H1 (cell line): ENCODE measurements around the gene TLE2. TPM values are rescaled to one million over a fixed set of nuclear protein-coding genes. Genes with fewer than 3 reads are reported as not detected.

Source experiments
- CTCF ChIA-PET: fragments of 300-600 bp; sonication (Branson Sonifier 250); formaldehyde crosslinking; loops from one replicate; lab custom pipeline; 2021; ENCODE audit not compliant: partially characterized antibody; lab: Charles Lee
- POLR2A ChIA-PET: fragments of 300-600 bp; sonication (Branson Sonifier 250); formaldehyde crosslinking; loops from one replicate; lab custom pipeline; 2021; ENCODE audit warnings: inconsistent platforms; ENCODE audit not compliant: partially characterized antibody; lab: Charles Lee
- DNase-seq, 2 experiments: peaks; one replicate each; pipeline versions ENCODE4 v3.0.0 to v3.0.0-alpha.2; 2010 to 2022; ENCODE audit warnings: low spot score in 2 of 2, low read depth in 1 of 2, mixed read lengths in 1 of 2
- FAIRE-seq: peaks from 2 replicates; lab custom pipeline; 2011; peaks lifted over from hg19 to GRCh38; lab: Jason Lieb, UNC
- H2AFZ ChIP-seq: 2 replicates; pipeline ENCODE4 v1.8.1; 2012; ENCODE audit warnings: low read length, inconsistent platforms
- H2AK5ac ChIP-seq: 2 replicates; pipeline ENCODE4 v1.6.1; 2013; ENCODE audit warnings: low read depth, low read length
- H2BK120ac ChIP-seq: replicated peaks from 2 replicates; pipeline ENCODE3; 2013; ENCODE audit warnings: low read depth, low read length, inconsistent platforms
- H2BK12ac ChIP-seq: 2 replicates; pipeline ENCODE4 v1.6.1; 2013; ENCODE audit warnings: low read depth, low read length
- H2BK15ac ChIP-seq: 2 replicates; pipeline ENCODE4 v1.6.1; 2013; ENCODE audit warnings: low read length
- H2BK20ac ChIP-seq: 2 replicates; pipeline ENCODE4 v1.6.1; 2013; ENCODE audit warnings: low read length
- H2BK5ac ChIP-seq: 2 replicates; pipeline ENCODE4 v1.6.1; 2013; ENCODE audit warnings: low read depth, low read length
- H3K14ac ChIP-seq: 2 replicates; pipeline ENCODE4 v1.6.1; 2013; ENCODE audit warnings: inconsistent platforms; ENCODE audit not compliant: insufficient read length
- H3K18ac ChIP-seq: 2 replicates; pipeline ENCODE4 v1.6.1; 2013; ENCODE audit warnings: low read length; ENCODE audit errors: extremely low read depth
- H3K23ac ChIP-seq: 2 replicates; pipeline ENCODE4 v1.6.1; 2013; ENCODE audit warnings: inconsistent platforms; ENCODE audit not compliant: insufficient read length
- H3K23me2 ChIP-seq: 2 replicates; pipeline ENCODE4 v1.6.1; 2013; ENCODE audit warnings: low read depth, low read length
- H3K27ac ChIP-seq: 2 replicates; pipeline ENCODE4 v1.6.1; 2011; ENCODE audit warnings: low read depth, low read length, inconsistent platforms
- H3K27me3 ChIP-seq, 4 experiments: replicated peaks in 1 of 4; 1 replicate in 1 of 4; 2 replicates in 3 of 4; pipeline versions ENCODE4 v1.6.1 to v1.8.1; 2011 to 2013; ENCODE audit warnings: low read length in 3 of 4, mild to moderate bottlenecking in 3 of 4, inconsistent platforms in 2 of 4, mixed read lengths in 2 of 4, moderate library complexity in 1 of 4; ENCODE audit not compliant: control insufficient read depth in 3 of 4, insufficient read depth in 3 of 4; ENCODE audit errors: extremely low read depth in 1 of 4
- H3K36me3 ChIP-seq, 4 experiments: 2 replicates each; pipeline versions ENCODE4 v1.6.1 to v1.8.1; 2011 to 2013; ENCODE audit warnings: mild to moderate bottlenecking in 4 of 4, low read length in 3 of 4, moderate library complexity in 2 of 4, control low read depth in 1 of 4, inconsistent platforms in 1 of 4; ENCODE audit not compliant: insufficient read depth in 4 of 4, control insufficient read depth in 2 of 4
- H3K4ac ChIP-seq: replicated peaks from 2 replicates; pipeline ENCODE3; 2013; ENCODE audit warnings: low read length, low read depth, mixed read lengths, inconsistent platforms; ENCODE audit not compliant: insufficient read length
- H3K4me1 ChIP-seq, 4 experiments: replicated peaks in 1 of 4; 1 replicate in 1 of 4; 2 replicates in 3 of 4; pipeline versions ENCODE4 v1.6.1 to v1.8.1; 2011 to 2013; ENCODE audit warnings: low read length in 3 of 4, inconsistent platforms in 2 of 4, mixed read lengths in 1 of 4; ENCODE audit not compliant: insufficient read depth in 4 of 4, control insufficient read depth in 3 of 4
- H3K4me2 ChIP-seq, 2 experiments: 2 replicates each; pipeline versions ENCODE4 v1.6.1 to v1.8.1; 2011 to 2013; ENCODE audit warnings: low read depth in 2 of 2, low read length in 2 of 2, control low read depth in 1 of 2, inconsistent platforms in 1 of 2, mild to moderate bottlenecking in 1 of 2; ENCODE audit not compliant: insufficient read depth in 1 of 2
- H3K4me3 ChIP-seq, 4 experiments: fragments of 200-600, 300-600 bp in 1 of 4; sonication (generic), shearing (Covaris generic), sonication (Bioruptor Twin) in 1 of 4; 2 replicates each; pipeline versions ENCODE4 v1.5.1 to v1.8.1; 2011 to 2016; ENCODE audit warnings: low read length in 4 of 4, low read depth in 3 of 4, control low read depth in 2 of 4, inconsistent platforms in 2 of 4, mild to moderate bottlenecking in 2 of 4, mixed read lengths in 1 of 4, moderate library complexity in 1 of 4; ENCODE audit not compliant: insufficient read depth in 2 of 4; ENCODE audit errors: extremely low read depth in 1 of 4
- H3K56ac ChIP-seq: replicated peaks from 2 replicates; pipeline ENCODE3; 2013; ENCODE audit warnings: low read depth, mild to moderate bottlenecking, mixed read lengths, low read length, inconsistent platforms; ENCODE audit not compliant: insufficient read length
- H3K79me1 ChIP-seq: 2 replicates; pipeline ENCODE4 v1.6.1; 2013; ENCODE audit warnings: low read depth, low read length, control low read depth
- H3K79me2 ChIP-seq, 2 experiments: 2 replicates each; pipeline versions ENCODE4 v1.6.1 to v1.8.1; 2012 to 2013; ENCODE audit warnings: low read length in 2 of 2, mild to moderate bottlenecking in 2 of 2, inconsistent platforms in 1 of 2; ENCODE audit not compliant: insufficient read depth in 2 of 2, control insufficient read depth in 1 of 2
- H3K9ac ChIP-seq, 4 experiments: replicated peaks in 1 of 4; 1 replicate in 1 of 4; 2 replicates in 3 of 4; pipeline versions ENCODE4 v1.6.1 to v1.8.1; 2011 to 2013; ENCODE audit warnings: low read depth in 3 of 4, low read length in 3 of 4, control low read depth in 2 of 4, mild to moderate bottlenecking in 2 of 4, moderate library complexity in 2 of 4, inconsistent platforms in 1 of 4; ENCODE audit errors: extremely low read depth in 1 of 4
- H3K9me3 ChIP-seq, 2 experiments: 2 replicates each; pipeline versions ENCODE4 v1.6.1 to v1.8.1; 2012 to 2013; ENCODE audit warnings: mild to moderate bottlenecking in 2 of 2, moderate library complexity in 2 of 2, control low read depth in 1 of 2, inconsistent platforms in 1 of 2, low read depth in 1 of 2, low read length in 1 of 2, mixed read lengths in 1 of 2; ENCODE audit not compliant: insufficient read depth in 2 of 2
- H4K20me1 ChIP-seq, 2 experiments: replicated peaks in 1 of 2; 2 replicates each; pipeline versions ENCODE3 to v1.8.1; 2011 to 2013; ENCODE audit warnings: inconsistent platforms in 2 of 2, low read length in 2 of 2, mild to moderate bottlenecking in 1 of 2; ENCODE audit not compliant: insufficient read depth in 2 of 2, control insufficient read depth in 1 of 2
- H4K5ac ChIP-seq: 2 replicates; pipeline ENCODE4 v1.6.1; 2013; ENCODE audit warnings: low read length, low read depth, mixed read lengths, inconsistent platforms; ENCODE audit not compliant: insufficient read length
- H4K8ac ChIP-seq: 2 replicates; pipeline ENCODE4 v1.8.0; 2013; ENCODE audit warnings: mild to moderate bottlenecking, moderate library complexity, low read length, inconsistent platforms; ENCODE audit not compliant: insufficient read depth; ENCODE audit errors: extremely low read depth
- H4K91ac ChIP-seq: replicated peaks from 2 replicates; pipeline ENCODE3; 2013; ENCODE audit warnings: low read length, mixed read lengths, inconsistent platforms; ENCODE audit not compliant: insufficient read length
- EP300 ChIP-seq, 2 experiments: IDR thresholded peaks; 1 replicate in 1 of 2; 2 replicates in 1 of 2; pipeline ENCODE4 v1.6.1; 2011 to 2012; ENCODE audit warnings: low read depth in 2 of 2, low read length in 2 of 2, mild to moderate bottlenecking in 2 of 2, borderline replicate concordance in 1 of 2, inconsistent platforms in 1 of 2, moderate library complexity in 1 of 2
- KDM4A ChIP-seq: IDR thresholded peaks from one replicate; pipeline ENCODE4 v1.7.1; 2012; ENCODE audit warnings: low read depth, mild to moderate bottlenecking, moderate library complexity, low read length, inconsistent platforms; ENCODE audit not compliant: severe bottlenecking
- PHF8 ChIP-seq: fragments of 200-600 bp; sonication (generic); conservative IDR thresholded peaks from 2 replicates; pipeline ENCODE4 v1.7.1; 2012; ENCODE audit warnings: low read depth, mild to moderate bottlenecking, inconsistent platforms, low read length, moderate library complexity
- WGBS, 2 experiments: shearing (Covaris generic) in 1 of 2; methylation state at CpG; one replicate each; pipeline versions ENCODE4 v1.1.6 to v1.1.7; 2013 to 2015; ENCODE audit warnings: low lambda C conversion rate in 2 of 2, mixed read lengths in 2 of 2, inconsistent platforms in 1 of 2, low coverage in 1 of 2, missing lambda C conversion rate in 1 of 2; ENCODE audit not compliant: insufficient replicate concordance in 2 of 2, insufficient coverage in 1 of 2, insufficient read length in 1 of 2; ENCODE audit errors: extremely low coverage in 1 of 2, missing lambda C conversion rate in 1 of 2; 5-methylcytosine and 5-hydroxymethylcytosine counted together
- polyA plus RNA-seq, 7 experiments: library from polyadenylated mRNA; depleted of rRNA in 3 of 7; stranded (reverse) in 5 of 7; unstranded in 2 of 7; fragments of >200 nt in 5 of 7; fragments of 200-250 nt in 2 of 7; gene quantifications; 1 replicate in 5 of 7; 2 replicates in 1 of 7; 4 replicates in 1 of 7; pipeline versions ENCODE4 v1.2.1 to v1.2.3, GENCODE V29; 2011 to 2013; ENCODE audit warnings: missing spikeins in 2 of 7, mixed read lengths in 2 of 7
- total RNA-seq: library from RNA; stranded (reverse); fragmentation: NEBNext Ultra II Directional; extraction: Animal tissue kit (Norgen Biotek cat#: 25700); gene quantifications from 2 replicates; pipeline ENCODE4 v1.2.1, GENCODE V29; 2021

TLE2 gene
- total and polyA plus RNA-seq, 2 of the 8 experiments (the other 6 are each of a cell fraction or from before 2014, with no cell fraction given), result 8.0 to 11.5 TPM

GRCh38 chr19:3061182-3062161 is 32.4 kb upstream of the TLE2 start:
- CTCF ChIA-PET, result interaction anchor here (0.6 to 2.0 kb wide), 6 partner anchors 12 to 498 kb away, joined by 4 to 5 read pairs (median 4); no protein-coding TSS in a partner anchor
- peak overlapping the region in 2 of 4 experiments; percentile 13 to 37; a peak in 2 of 7 replicates for H3K9ac ChIP-seq
- FAIRE-seq (no peak), DNase-seq (peak in 1 of 2 experiments; percentile 49)
- H3K23ac ChIP-seq, result no peak overlapping the region
- peak overlapping the region; percentile 75; the same call in 1 of the 2 replicates for H2BK5ac ChIP-seq
- TF ChIP-seq EP300 (IDR thresholded peaks at IDR 0.05; ENCODE audit: borderline replicate concordance in 1 of 2, low read depth in 2 of 2, low read length in 2 of 2) (no peak), PHF8 (0 out of 2 replicates have a peak, but pooled peaks have one; percentile 5), KDM4A (peak; percentile 36)
- peaks cover 0 to 4% of the 10 kb centered on the region in 2 experiments; a peak in 1 of 4 replicates for H3K79me2 ChIP-seq
- H3K4me3 ChIP-seq, result peak overlapping the region; percentile 53 to 92 (median 59)
- H2AFZ ChIP-seq, result no peak overlapping the region
- no peaks in the 10 kb centered on the region for H3K9me3 ChIP-seq
- H3K14ac ChIP-seq, result no peak overlapping the region
- 7% methylated on average over 32 of the region's 88 CpGs; no CpG with 5 or more reads in 1 of the 2 experiments for WGBS, 2 experiments
- H4K91ac ChIP-seq, result peak overlapping the region; percentile 65
- H4K8ac ChIP-seq, result peak overlapping the region; percentile 62; the same call in 1 of the 2 replicates
- H3K79me1 ChIP-seq, result peaks cover 2% of the 10 kb centered on the region; the same call in 1 of the 2 replicates
- H3K27me3 ChIP-seq, result peaks cover 0 to 3% (median 0%) of the 10 kb centered on the region in 4 experiments; a peak in 2 of 7 replicates
- H4K20me1 ChIP-seq, result peaks cover 0 to 12% of the 10 kb centered on the region in 2 experiments
- H2BK15ac ChIP-seq, result no peak overlapping the region
- no peak overlapping the region for H2AK5ac ChIP-seq
- H3K23me2 ChIP-seq, result peaks cover 2% of the 10 kb centered on the region; the same call in 1 of the 2 replicates
- H3K4ac ChIP-seq, result no peak overlapping the region
- H2BK120ac ChIP-seq, result no peak overlapping the region
- POLR2A ChIA-PET, result interaction anchor here (0.7 to 2.4 kb wide), 3 partner anchors 25 to 111 kb away, joined by 3 to 7 read pairs (median 3); no protein-coding TSS in a partner anchor
- peak overlapping the region; percentile 53 for H3K56ac ChIP-seq
- peak overlapping the region; percentile 59 to 74 for H3K4me2 ChIP-seq
- peak overlapping the region; percentile 71; the same call in 1 of the 2 replicates for H3K18ac ChIP-seq
- peak overlapping the region; percentile 48 for H4K5ac ChIP-seq
- no peak overlapping the region; the same call in 1 of the 2 replicates for H3K27ac ChIP-seq
- H2BK12ac ChIP-seq, result peak overlapping the region; percentile 63; the same call in 1 of the 2 replicates
- peaks cover 3 to 22% (median 12%) of the 10 kb centered on the region in 4 experiments for H3K4me1 ChIP-seq
- H3K36me3 ChIP-seq, result peaks cover 0 to 17% (median 7%) of the 10 kb centered on the region in 4 experiments; a peak in 3 of 8 replicates
- no peak overlapping the region for H2BK20ac ChIP-seq
